ENCODE measurements around the gene IGSF9B.

Gene IGSF9B

GRCh38 chr11:133903875-133904817 lies 52.6 kb downstream of the IGSF9B start:
- no peak for DNase-seq (ENCODE audit: low read depth in 1 of 2, low spot score in 1 of 2)

GRCh38 chr11:133903056-133903455 lies 53.7 kb downstream of the IGSF9B start:
- DNase-seq (ENCODE audit: low read depth in 1 of 2, low spot score in 1 of 2) = no peak

GRCh38 chr11:133902506-133902905 lies 54.3 kb downstream of the IGSF9B start:
- DNase-seq (ENCODE audit: low read depth in 1 of 2, low spot score in 1 of 2) = no peak

GRCh38 chr11:133901999-133902398 lies 54.8 kb downstream of the IGSF9B start:
- DNase-seq (ENCODE audit: low read depth in 1 of 2, low spot score in 1 of 2) = no peak

GRCh38 chr11:133901316-133901715 lies 55.5 kb downstream of the IGSF9B start:
- DNase-seq (ENCODE audit: low read depth in 1 of 2, low spot score in 1 of 2) = no peak

GRCh38 chr11:133900176-133901105 lies 56.3 kb downstream of the IGSF9B start:
- no peak for DNase-seq (ENCODE audit: low read depth in 1 of 2, low spot score in 1 of 2)

GRCh38 chr11:133898770-133899115 lies 58.0 kb downstream of the IGSF9B start:
- no peak for DNase-seq (ENCODE audit: low read depth in 1 of 2, low spot score in 1 of 2)

- no peak for DNase-seq (ENCODE audit: low read depth in 1 of 2, low spot score in 1 of 2)
These were observed 58.6 kb downstream of the IGSF9B start for GRCh38 chr11:133898031-133898769.

GRCh38 chr11:133897331-133897650 lies 59.5 kb downstream of the IGSF9B start:
- no peak for DNase-seq (ENCODE audit: low read depth in 1 of 2, low spot score in 1 of 2)

- DNase-seq (ENCODE audit: low read depth in 1 of 2, low spot score in 1 of 2) = no peak
These were observed 60.0 kb downstream of the IGSF9B start for GRCh38 chr11:133896642-133897330.

- DNase-seq (ENCODE audit: low read depth in 1 of 2, low spot score in 1 of 2) = no peak
These were observed 60.7 kb downstream of the IGSF9B start for GRCh38 chr11:133896028-133896427.

GRCh38 chr11:133895551-133895950 lies 61.2 kb downstream of the IGSF9B start:
- DNase-seq (ENCODE audit: low read depth in 1 of 2, low spot score in 1 of 2) = no peak

GRCh38 chr11:133895061-133895479 lies 61.7 kb downstream of the IGSF9B start:
- no peak for DNase-seq (ENCODE audit: low read depth in 1 of 2, low spot score in 1 of 2)

- no peak for DNase-seq (ENCODE audit: low read depth in 1 of 2, low spot score in 1 of 2)
These were observed 63.4 kb downstream of the IGSF9B start for GRCh38 chr11:133893381-133893780.

- DNase-seq (ENCODE audit: low read depth in 1 of 2, low spot score in 1 of 2) = no peak
These were observed 64.0 kb downstream of the IGSF9B start for GRCh38 chr11:133892584-133893380.

- DNase-seq (ENCODE audit: low read depth in 1 of 2, low spot score in 1 of 2) = no peak
These were observed 64.6 kb downstream of the IGSF9B start for GRCh38 chr11:133892126-133892525.

GRCh38 chr11:133889893-133890292 lies 66.9 kb downstream of the IGSF9B start:
- no peak for DNase-seq (ENCODE audit: low read depth in 1 of 2, low spot score in 1 of 2)

GRCh38 chr11:133889188-133889587 lies 67.6 kb downstream of the IGSF9B start:
- DNase-seq (ENCODE audit: low read depth in 1 of 2, low spot score in 1 of 2) = no peak

- DNase-seq (ENCODE audit: low read depth in 1 of 2, low spot score in 1 of 2) = no peak
These were observed 69.0 kb downstream of the IGSF9B start for GRCh38 chr11:133887692-133888332.
